C4-2B (cell line): ENCODE measurements around the gene CAD.

Source experiments
- CTCF ChIP-seq: fragments of 450-650 bp; conservative IDR thresholded peaks from 2 replicates; pipeline ENCODE4 v1.5.1; 2017; ENCODE audit warnings: mild to moderate bottlenecking
- ZFX ChIP-seq: fragments of 450-650 bp; IDR thresholded peaks from 2 replicates; pipeline ENCODE4 v1.6.1; 2017

GRCh38 chr2:27225526-27225925 lies 8.4 kb downstream of the CAD start:
- TF ChIP-seq CTCF, result no peak
- no peak for TF ChIP-seq ZFX
